Measurements from ENCODE around the gene C21orf58.
"Not testable (repeated sequence)": the region's sequence is repeated elsewhere in the genome, so short reads cannot be mapped to it uniquely, and the experiment has no call there.

C21orf58 gene

DNA sequence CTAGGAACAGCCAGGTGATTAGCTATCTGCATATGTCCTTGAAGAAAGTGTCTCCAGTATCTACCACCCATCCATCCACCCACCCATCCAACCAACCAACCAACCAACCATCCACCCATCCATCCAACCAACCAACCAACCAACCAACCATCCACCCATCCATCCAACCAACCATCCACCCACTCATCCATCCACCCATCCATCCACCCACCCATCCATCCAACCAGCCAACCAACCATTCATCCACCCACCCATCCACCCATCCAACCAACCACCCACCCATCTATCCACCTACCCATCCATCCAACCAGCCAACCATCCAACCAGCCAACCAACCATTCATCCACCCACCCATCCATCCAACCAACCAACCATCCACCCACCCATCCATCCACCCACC lies 12.1 kb downstream of the C21orf58 start:
- no peak for DNase-seq (ENCODE audit: low read depth in 2 of 2)
- TF ChIP-seq, protein P1, sequence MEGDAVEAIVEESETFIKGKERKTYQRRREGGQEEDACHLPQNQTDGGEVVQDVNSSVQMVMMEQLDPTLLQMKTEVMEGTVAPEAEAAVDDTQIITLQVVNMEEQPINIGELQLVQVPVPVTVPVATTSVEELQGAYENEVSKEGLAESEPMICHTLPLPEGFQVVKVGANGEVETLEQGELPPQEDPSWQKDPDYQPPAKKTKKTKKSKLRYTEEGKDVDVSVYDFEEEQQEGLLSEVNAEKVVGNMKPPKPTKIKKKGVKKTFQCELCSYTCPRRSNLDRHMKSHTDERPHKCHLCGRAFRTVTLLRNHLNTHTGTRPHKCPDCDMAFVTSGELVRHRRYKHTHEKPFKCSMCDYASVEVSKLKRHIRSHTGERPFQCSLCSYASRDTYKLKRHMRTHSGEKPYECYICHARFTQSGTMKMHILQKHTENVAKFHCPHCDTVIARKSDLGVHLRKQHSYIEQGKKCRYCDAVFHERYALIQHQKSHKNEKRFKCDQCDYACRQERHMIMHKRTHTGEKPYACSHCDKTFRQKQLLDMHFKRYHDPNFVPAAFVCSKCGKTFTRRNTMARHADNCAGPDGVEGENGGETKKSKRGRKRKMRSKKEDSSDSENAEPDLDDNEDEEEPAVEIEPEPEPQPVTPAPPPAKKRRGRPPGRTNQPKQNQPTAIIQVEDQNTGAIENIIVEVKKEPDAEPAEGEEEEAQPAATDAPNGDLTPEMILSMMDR (IDR thresholded peaks at IDR 0.05; ENCODE audit: low read depth, low read length), result no peak
- no peak overlapping the region for H3K4me3 ChIP-seq (replicated peaks in 1 of 2; ENCODE audit: low read depth in 2 of 2, low read length in 2 of 2)

DNA sequence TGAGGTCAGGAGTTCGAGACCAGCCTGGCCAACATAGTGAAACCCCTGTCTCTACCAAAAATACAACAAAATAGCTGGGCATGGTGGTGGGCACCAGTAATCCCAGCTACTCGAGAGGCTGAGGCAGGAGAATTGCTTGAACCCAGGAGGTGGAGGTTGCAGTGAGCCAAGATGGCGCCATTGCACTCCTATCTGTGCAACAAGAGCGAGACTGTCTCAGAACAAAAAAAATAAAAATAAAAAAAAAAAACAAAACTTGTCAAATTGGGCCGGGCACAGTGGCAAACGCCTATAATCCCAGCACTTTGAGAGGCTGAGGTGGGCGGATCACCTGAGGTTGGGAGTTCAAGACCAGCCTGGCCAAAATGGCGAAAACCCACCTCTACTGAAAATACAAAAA lies 13.4 kb downstream of the C21orf58 start:
- DNase-seq (ENCODE audit: low read depth in 2 of 2); H3K4me3 ChIP-seq (replicated peaks in 1 of 2; ENCODE audit: low read depth in 2 of 2, low read length in 2 of 2): not testable (repeated sequence)

DNA sequence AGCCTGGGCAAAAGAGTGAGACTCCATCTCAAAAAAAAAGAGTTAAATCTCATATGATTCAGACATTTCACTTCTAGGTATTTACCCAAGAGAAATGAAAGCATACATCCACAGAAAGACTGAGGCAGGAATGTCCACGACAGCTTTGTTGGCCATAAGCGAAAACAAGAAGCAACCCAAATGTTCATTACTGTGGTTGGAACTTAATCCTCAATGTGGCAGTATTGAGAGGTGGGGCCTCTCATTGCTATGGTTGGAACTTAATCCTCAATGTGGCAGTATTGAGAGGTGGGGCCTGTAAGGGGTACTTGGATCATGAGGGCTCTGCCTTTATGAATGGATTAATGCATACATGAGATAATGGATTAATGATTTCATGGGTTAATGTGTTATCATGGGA lies 15.2 kb downstream of the C21orf58 start:
- TF ChIP-seq, protein P1 (IDR thresholded peaks at IDR 0.05; ENCODE audit: low read depth, low read length), result no peak
- H3K4me3 ChIP-seq (replicated peaks in 1 of 2; ENCODE audit: low read depth in 2 of 2, low read length in 2 of 2), result no peak overlapping the region
- DNase-seq (ENCODE audit: low read depth in 2 of 2), result no peak

DNA sequence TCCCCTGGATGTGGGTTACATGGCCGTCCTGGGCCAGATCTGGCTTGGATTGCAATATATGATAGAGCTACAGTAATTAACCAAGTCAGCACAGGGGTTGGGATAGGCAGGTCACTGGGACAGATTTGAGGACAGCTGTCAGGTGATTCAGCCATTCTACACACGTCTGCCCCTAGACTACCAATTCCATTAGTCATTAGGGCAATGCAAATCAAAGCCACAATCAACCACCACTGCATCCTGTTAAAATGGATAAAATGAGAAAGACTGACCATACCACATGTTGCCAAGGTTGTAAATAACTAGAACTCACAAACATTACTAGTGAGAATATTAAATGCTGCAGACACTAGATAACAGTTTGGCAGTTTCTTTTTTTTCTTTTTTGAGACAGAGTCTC lies 16.0 kb downstream of the C21orf58 start:
- DNase-seq (ENCODE audit: low read depth in 2 of 2), result peak in 1 of 2 donors; percentile 63
- no peak overlapping the region for H3K4me3 ChIP-seq (replicated peaks in 1 of 2; ENCODE audit: low read depth in 2 of 2, low read length in 2 of 2)
- TF ChIP-seq, protein P1 (IDR thresholded peaks at IDR 0.05; ENCODE audit: low read depth, low read length), result no peak

DNA sequence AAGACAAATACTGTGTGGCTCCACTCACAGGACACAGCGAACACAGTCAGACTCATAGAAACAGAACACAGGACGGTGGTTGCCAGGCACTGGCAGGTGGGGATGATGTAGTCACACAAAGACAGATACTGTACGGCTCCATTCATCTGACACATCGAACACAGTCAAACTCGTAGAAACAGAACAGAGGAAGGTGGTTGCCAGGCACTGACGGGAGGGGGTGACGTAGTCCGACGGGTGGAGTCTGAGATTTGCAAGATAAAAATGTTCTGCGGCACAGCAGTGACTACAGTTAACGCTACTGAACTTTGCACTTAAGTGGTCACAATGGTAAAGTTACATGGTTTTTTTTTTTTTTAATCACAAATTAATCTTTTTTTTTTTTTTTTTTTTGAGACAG lies 18.7 kb downstream of the C21orf58 start:
- H3K4me3 ChIP-seq (replicated peaks in 1 of 2; ENCODE audit: low read depth in 2 of 2, low read length in 2 of 2), result no peak overlapping the region
- TF ChIP-seq, protein P1 (IDR thresholded peaks at IDR 0.05; ENCODE audit: low read depth, low read length), result no peak
- no peak for DNase-seq (ENCODE audit: low read depth in 2 of 2)

DNA sequence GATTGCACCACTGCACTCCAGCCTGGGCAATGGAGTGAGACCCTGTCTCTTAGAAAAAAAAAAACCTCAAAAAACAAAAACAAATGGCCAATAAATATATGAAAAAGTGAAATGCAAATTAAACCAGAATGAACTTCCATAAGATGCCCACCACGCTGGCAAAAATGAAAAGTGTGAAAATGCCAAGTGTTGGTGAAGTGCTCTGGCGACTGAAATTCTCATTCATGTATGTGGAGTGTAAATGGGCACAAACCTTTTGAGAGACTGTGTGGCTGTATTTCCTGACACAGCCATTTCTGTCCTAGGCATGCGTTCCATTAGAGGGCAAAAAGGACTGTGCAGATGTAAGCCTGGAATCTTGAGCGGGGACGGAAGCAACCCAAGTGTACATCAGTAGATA lies 19.2 kb downstream of the C21orf58 start:
- TF ChIP-seq, protein P1 (IDR thresholded peaks at IDR 0.05; ENCODE audit: low read depth, low read length), result no peak
- H3K4me3 ChIP-seq (replicated peaks in 1 of 2; ENCODE audit: low read depth in 2 of 2, low read length in 2 of 2), result no peak overlapping the region
- DNase-seq (ENCODE audit: low read depth in 2 of 2), result no peak

DNA sequence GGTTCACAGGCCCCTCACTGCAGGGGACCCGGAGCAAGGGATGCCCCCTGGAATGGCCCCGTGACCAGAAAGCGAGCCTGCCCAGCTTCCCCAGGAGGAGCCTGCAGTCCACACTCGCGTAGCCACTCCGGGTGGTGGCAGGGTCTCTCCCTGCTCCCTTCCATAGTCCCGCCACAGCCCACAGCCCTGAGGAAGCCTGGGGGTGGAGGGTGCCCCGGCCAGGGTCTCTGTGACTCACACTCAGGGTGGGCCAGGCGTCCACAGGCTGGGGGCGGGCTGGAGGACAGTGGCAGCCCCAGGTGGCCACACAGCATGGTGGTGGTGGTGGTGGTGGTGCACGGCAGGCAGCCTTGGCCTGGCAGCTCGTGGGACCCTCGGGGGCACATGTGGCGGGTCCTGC lies 21.9 kb downstream of the C21orf58 start:
- H3K4me3 ChIP-seq (replicated peaks in 1 of 2; ENCODE audit: low read depth in 2 of 2, low read length in 2 of 2), result no peak overlapping the region
- TF ChIP-seq, protein P1 (IDR thresholded peaks at IDR 0.05; ENCODE audit: low read depth, low read length), result no peak
- no peak for DNase-seq (ENCODE audit: low read depth in 2 of 2)
